ENCODE results near the gene KIF2A. TPM values are rescaled to one million over a fixed set of nuclear protein-coding genes. Genes with fewer than 3 reads are reported as not detected.

KIF2A gene
- total RNA-seq, 3 donors from 2014 or later, result 50.8 to 57.4 (median 51.7) TPM

DNA sequence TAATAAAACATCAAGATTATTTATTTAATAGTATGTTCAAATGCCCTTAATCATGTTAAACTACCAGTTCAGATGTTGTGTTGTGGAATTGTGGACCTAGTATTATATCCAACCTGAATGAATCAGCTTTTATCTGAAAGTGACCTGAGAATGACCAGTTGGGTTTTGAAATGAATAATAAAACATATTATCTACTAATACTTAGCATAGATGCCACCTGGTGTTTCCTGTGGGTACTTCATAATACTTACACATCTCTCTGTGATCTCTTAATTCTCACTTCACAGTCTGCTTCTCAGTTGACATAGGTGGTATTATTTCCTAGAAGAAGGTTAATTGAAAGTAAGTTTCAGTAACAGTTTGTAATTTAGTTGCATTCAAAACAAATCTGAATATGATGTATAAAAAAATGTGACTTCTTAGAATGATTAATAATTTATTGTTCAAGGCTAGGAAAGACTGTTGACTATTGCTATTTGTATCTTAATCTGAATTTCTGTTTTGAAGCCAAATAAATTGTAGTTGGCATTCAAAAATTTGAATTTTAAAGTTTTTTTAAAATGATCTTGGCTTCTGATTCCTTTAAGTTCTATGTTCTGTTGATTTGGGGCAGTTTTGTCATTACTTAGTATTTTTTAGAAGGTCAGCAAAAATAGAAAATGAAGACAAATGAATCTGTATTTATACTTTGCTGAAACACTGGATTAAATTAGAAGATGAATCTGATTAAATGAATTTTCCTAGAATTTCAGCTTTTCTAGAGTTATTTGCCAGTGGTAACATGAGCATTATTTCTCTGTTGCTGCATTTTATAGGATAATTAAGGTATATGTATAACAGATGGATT lies 48.2 kb downstream of the KIF2A start:
- H3K27ac ChIP-seq, result no peak overlapping the region
- TF ChIP-seq, protein P1, sequence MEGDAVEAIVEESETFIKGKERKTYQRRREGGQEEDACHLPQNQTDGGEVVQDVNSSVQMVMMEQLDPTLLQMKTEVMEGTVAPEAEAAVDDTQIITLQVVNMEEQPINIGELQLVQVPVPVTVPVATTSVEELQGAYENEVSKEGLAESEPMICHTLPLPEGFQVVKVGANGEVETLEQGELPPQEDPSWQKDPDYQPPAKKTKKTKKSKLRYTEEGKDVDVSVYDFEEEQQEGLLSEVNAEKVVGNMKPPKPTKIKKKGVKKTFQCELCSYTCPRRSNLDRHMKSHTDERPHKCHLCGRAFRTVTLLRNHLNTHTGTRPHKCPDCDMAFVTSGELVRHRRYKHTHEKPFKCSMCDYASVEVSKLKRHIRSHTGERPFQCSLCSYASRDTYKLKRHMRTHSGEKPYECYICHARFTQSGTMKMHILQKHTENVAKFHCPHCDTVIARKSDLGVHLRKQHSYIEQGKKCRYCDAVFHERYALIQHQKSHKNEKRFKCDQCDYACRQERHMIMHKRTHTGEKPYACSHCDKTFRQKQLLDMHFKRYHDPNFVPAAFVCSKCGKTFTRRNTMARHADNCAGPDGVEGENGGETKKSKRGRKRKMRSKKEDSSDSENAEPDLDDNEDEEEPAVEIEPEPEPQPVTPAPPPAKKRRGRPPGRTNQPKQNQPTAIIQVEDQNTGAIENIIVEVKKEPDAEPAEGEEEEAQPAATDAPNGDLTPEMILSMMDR (IDR thresholded peaks at IDR 0.05), result peak; percentile 47 to 73 (median 67)
- TF ChIP-seq POLR2AphosphoS5 (IDR thresholded peaks at IDR 0.05), result no peak
- H3K4me1 ChIP-seq, result no peaks in the 10 kb centered on the region
- no peaks in the 10 kb centered on the region for H3K9me3 ChIP-seq
- intact Hi-C loops (cut with DNase I; ENCODE audit: low total_unique reads), result no loop called here
- no peak overlapping the region for H3K4me3 ChIP-seq
- no peak for DNase-seq (ENCODE audit: low spot score in 2 of 2)
- H3K36me3 ChIP-seq, result no peaks in the 10 kb centered on the region
- H3K27me3 ChIP-seq, result no peaks in the 10 kb centered on the region

DNA sequence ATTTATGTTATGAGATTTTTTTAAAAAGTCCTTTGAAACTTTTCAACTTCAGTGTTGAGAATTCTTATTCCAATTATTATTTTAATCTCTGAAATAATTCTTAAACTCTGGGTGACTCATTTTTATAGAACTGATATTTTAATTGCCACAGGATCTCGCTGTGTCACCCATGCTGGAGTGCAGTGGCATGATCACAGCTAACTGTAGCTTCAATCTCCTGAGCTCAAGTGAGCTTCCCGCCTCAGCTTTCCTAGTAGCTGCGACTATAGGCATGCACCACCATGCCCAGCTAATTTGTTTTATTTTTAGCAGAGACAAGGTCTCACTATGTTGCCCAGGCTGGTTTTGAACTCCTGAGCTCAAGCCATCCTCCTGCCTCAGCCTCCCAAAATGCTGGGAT lies 56.7 kb downstream of the KIF2A start:
- no peaks in the 10 kb centered on the region for H3K27me3 ChIP-seq
- DNase-seq (ENCODE audit: low spot score in 2 of 2), result no peak
- TF ChIP-seq POLR2A (IDR thresholded peaks at IDR 0.05), result no peak
- TF ChIP-seq POLR2AphosphoS5 (IDR thresholded peaks at IDR 0.05), result no peak
- TF ChIP-seq, protein P1 (IDR thresholded peaks at IDR 0.05), result no peak
- intact Hi-C loops (cut with DNase I; ENCODE audit: low total_unique reads), result no loop called here
- H3K4me1 ChIP-seq, result no peaks in the 10 kb centered on the region
- peaks cover 18% of the 10 kb centered on the region for H3K36me3 ChIP-seq
- no peaks in the 10 kb centered on the region for H3K9me3 ChIP-seq
- H3K4me3 ChIP-seq, result no peak overlapping the region
- no peak overlapping the region for H3K27ac ChIP-seq

DNA sequence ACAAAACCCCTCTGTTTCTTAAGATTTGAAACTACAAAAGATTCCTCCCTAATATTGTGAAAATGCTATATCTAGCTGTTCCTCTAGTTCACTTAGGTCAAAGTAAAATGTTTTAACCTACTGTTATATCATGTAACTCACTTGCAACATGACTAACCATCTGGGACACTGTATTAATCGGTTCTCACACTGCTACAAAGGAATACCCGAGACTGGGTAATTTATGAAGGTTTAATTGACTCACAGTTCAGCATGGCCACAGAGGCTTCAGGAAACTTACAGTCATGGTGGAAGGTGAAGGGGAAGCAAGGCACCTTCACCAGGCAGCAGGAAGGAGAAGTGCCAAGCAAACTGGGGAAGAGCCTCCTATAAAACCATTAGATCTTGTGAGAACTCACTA lies 63.0 kb downstream of the KIF2A start:
- Histone ChIP-seq H3K4me3 (no peak overlapping the region), H3K9me3 (no peaks in the 10 kb centered on the region), H3K4me1 (no peaks in the 10 kb centered on the region), H3K27ac (no peak overlapping the region), H3K27me3 (no peaks in the 10 kb centered on the region), H3K36me3 (peaks cover 4% of the 10 kb centered on the region)
- TF ChIP-seq POLR2AphosphoS5 (IDR thresholded peaks at IDR 0.05), result no peak
- no peak for TF ChIP-seq POLR2A (IDR thresholded peaks at IDR 0.05)
- TF ChIP-seq, protein P1 (IDR thresholded peaks at IDR 0.05), result no peak
- DNase-seq (ENCODE audit: low spot score in 2 of 2), result no peak
- intact Hi-C loops (cut with DNase I; ENCODE audit: low total_unique reads), result no loop called here

DNA sequence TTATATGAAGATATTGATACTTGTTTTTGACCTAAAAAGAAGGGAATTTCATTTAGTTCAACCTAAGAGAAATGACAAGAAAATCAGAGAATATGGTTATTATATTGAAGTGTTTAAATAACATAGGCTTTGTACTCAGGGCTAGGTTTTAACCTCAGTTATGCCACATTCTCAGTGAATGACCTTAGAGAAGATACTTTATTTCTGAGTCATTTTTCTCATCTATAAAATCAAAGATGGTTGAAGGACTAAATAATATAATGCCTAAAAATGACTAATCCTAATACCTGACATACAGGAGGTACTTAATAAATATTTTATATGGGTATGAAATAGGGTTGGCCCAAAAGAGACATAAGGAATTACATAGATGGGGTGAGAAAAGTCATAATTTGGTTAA lies 65.4 kb downstream of the KIF2A start:
- TF ChIP-seq, protein P1 (IDR thresholded peaks at IDR 0.05), result no peak
- no peak for TF ChIP-seq POLR2A (IDR thresholded peaks at IDR 0.05)
- Histone ChIP-seq H3K4me1 (no peaks in the 10 kb centered on the region), H3K27ac (no peak overlapping the region), H3K27me3 (no peaks in the 10 kb centered on the region), H3K36me3 (no peaks in the 10 kb centered on the region), H3K4me3 (no peak overlapping the region), H3K9me3 (no peaks in the 10 kb centered on the region)
- intact Hi-C loops (cut with DNase I; ENCODE audit: low total_unique reads), result no loop called here
- no peak for DNase-seq (ENCODE audit: low spot score in 2 of 2)

DNA sequence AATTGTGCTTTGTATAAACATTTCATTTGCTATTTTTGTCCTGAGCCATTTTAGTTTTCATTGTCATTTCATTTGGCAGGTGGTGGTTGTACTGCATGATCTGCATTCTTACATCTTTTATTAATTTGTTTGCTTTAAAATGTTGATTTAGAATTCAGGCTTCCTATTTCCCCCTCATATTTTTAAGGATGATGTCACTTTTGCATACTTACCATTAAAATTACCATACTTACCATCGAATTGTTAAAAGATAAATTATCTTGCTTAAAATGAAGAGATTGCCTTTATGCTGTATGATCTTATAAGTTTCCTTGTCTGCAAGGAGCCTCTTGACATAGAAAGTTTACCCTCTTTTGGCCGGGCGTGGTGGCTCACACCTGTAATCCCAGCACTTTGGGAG lies 66.6 kb downstream of the KIF2A start:
- intact Hi-C loops (cut with DNase I; ENCODE audit: low total_unique reads), result no loop called here
- H3K4me1 ChIP-seq, result no peaks in the 10 kb centered on the region
- H3K36me3 ChIP-seq, result no peaks in the 10 kb centered on the region
- no peak overlapping the region for H3K27ac ChIP-seq
- no peaks in the 10 kb centered on the region for H3K9me3 ChIP-seq
- TF ChIP-seq, protein P1 (IDR thresholded peaks at IDR 0.05), result no peak
- no peak for TF ChIP-seq POLR2AphosphoS5 (IDR thresholded peaks at IDR 0.05)
- no peak for TF ChIP-seq POLR2A (IDR thresholded peaks at IDR 0.05)
- no peaks in the 10 kb centered on the region for H3K27me3 ChIP-seq
- DNase-seq (ENCODE audit: low spot score in 2 of 2), result no peak
- H3K4me3 ChIP-seq, result no peak overlapping the region

Data from breast epithelium (tissue), 4 donors.